IPS DF 6.9 (cell line): ENCODE results near the gene TELO2.
"Not testable (repeated sequence)": the region's sequence is repeated elsewhere in the genome, so short reads cannot be mapped to it uniquely, and the experiment has no call there.

ENCODE experiments used
- DNase-seq: peaks from one replicate; pipeline ENCODE4 v3.0.0-alpha.2; 2013; ENCODE audit warnings: low read depth, low spot score
- H3K27ac ChIP-seq: one replicate; pipeline ENCODE4 v1.5.1; 2013; ENCODE audit warnings: low read length, control low read depth
- H3K27me3 ChIP-seq: 2 replicates; pipeline ENCODE4 v1.6.1; 2013; ENCODE audit warnings: mild to moderate bottlenecking, low read length; ENCODE audit not compliant: control insufficient read depth, insufficient read depth
- H3K36me3 ChIP-seq: 2 replicates; pipeline ENCODE4 v1.6.1; 2013; ENCODE audit warnings: low read length; ENCODE audit not compliant: control insufficient read depth, insufficient read depth
- H3K4me1 ChIP-seq: 2 replicates; pipeline ENCODE4 v1.6.1; 2013; ENCODE audit warnings: low read length; ENCODE audit not compliant: control insufficient read depth, insufficient read depth
- H3K4me3 ChIP-seq: 2 replicates; pipeline ENCODE4 v1.5.1; 2013; ENCODE audit warnings: mild to moderate bottlenecking, low read length
- H3K9me3 ChIP-seq: 2 replicates; pipeline ENCODE4 v1.6.1; 2013; ENCODE audit warnings: low read length, inconsistent platforms; ENCODE audit not compliant: control insufficient read depth, insufficient read depth
- WGBS: extraction: QIAGEN DNeasy Blood & Tissue Kit; methylation state at CpG from one replicate; pipeline ENCODE4 v1.1.7; 2013; ENCODE audit warnings: mixed read lengths, missing lambda C conversion rate; ENCODE audit not compliant: insufficient read length, insufficient coverage; 5-methylcytosine and 5-hydroxymethylcytosine counted together

The TELO2 gene

GRCh38 chr16:1478937-1479336 lies 14.2 kb upstream of the TELO2 start:
- DNase-seq, H3K27me3 ChIP-seq, H3K4me3 ChIP-seq, H3K36me3 ChIP-seq, H3K4me1 ChIP-seq, H3K27ac ChIP-seq, H3K9me3 ChIP-seq: not testable (repeated sequence)
- WGBS, result no CpG with 5 or more reads among the region's 9 CpGs

- Histone ChIP-seq H3K27me3 (no peaks in the 10 kb centered on the region), H3K9me3 (no peaks in the 10 kb centered on the region), H3K36me3 (no peaks in the 10 kb centered on the region), H3K4me3 (no peak overlapping the region), H3K27ac (no peak overlapping the region), H3K4me1 (no peaks in the 10 kb centered on the region)
- WGBS, result no CpG with 5 or more reads among the region's 28 CpGs
- DNase-seq, result no peak
Observed at GRCh38 chr16:1481906-1482835, 11.0 kb upstream of the TELO2 start.

GRCh38 chr16:1485847-1486496 lies 7.2 kb upstream of the TELO2 start:
- Histone ChIP-seq H3K4me1 (no peaks in the 10 kb centered on the region), H3K27ac (no peak overlapping the region)
- no CpG with 5 or more reads among the region's 40 CpGs for WGBS

GRCh38 chr16:1486551-1487390 lies 6.4 kb upstream of the TELO2 start:
- DNase-seq, result no peak
- no peaks in the 10 kb centered on the region for H3K27me3 ChIP-seq
- no peaks in the 10 kb centered on the region for H3K9me3 ChIP-seq
- H3K4me3 ChIP-seq, result no peak overlapping the region
- H3K36me3 ChIP-seq, result no peaks in the 10 kb centered on the region
- WGBS, result no CpG with 5 or more reads among the region's 33 CpGs
- no peak overlapping the region for H3K27ac ChIP-seq
- no peaks in the 10 kb centered on the region for H3K4me1 ChIP-seq

More at GRCh38 chr16:1485847-1486496, 7.2 kb upstream of the TELO2 start:
- DNase-seq, result no peak
- no peaks in the 10 kb centered on the region for H3K36me3 ChIP-seq
- H3K9me3 ChIP-seq, result no peaks in the 10 kb centered on the region
- H3K4me3 ChIP-seq, result no peak overlapping the region
- H3K27me3 ChIP-seq, result no peaks in the 10 kb centered on the region

- H3K4me3 ChIP-seq, result no peak overlapping the region
- H3K27me3 ChIP-seq, result no peaks in the 10 kb centered on the region
- H3K9me3 ChIP-seq, result no peaks in the 10 kb centered on the region
- no peaks in the 10 kb centered on the region for H3K36me3 ChIP-seq
- no peak for DNase-seq
- no CpG with 5 or more reads among the region's 39 CpGs for whole genome bisulfite sequencing
- no peak overlapping the region for H3K27ac ChIP-seq
- H3K4me1 ChIP-seq, result no peaks in the 10 kb centered on the region
Observed at GRCh38 chr16:1487395-1488053, 5.6 kb upstream of the TELO2 start.

- WGBS, result no CpG with 5 or more reads among the region's 24 CpGs
- Histone ChIP-seq H3K4me3 (no peak overlapping the region), H3K9me3 (no peaks in the 10 kb centered on the region), H3K27me3 (no peaks in the 10 kb centered on the region), H3K4me1 (no peaks in the 10 kb centered on the region), H3K27ac (no peak overlapping the region), H3K36me3 (no peaks in the 10 kb centered on the region)
- no peak for DNase-seq
Observed at GRCh38 chr16:1488054-1488601, 5.0 kb upstream of the TELO2 start.

- WGBS, result no CpG with 5 or more reads among the region's 19 CpGs
- Histone ChIP-seq H3K27ac (no peak within 1 kb of the TSS), H3K4me1 (no peaks in the 10 kb centered on the region), H3K36me3 (no peaks in the 10 kb centered on the region; the same call in 1 of the 2 replicates), H3K9me3 (no peaks in the 10 kb centered on the region), H3K27me3 (no peaks in the 10 kb centered on the region), H3K4me3 (no peak within 1 kb of the TSS)
- no peak for DNase-seq
Observed at GRCh38 chr16:1488619-1489018, 4.5 kb upstream of the TELO2 start, which contains the start of gene PTX4. Gene PTX4 (minus strand): TSS chr16:1488944. CDS start chr16:1488909, 35 bp downstream.

GRCh38 chr16:1489077-1489476 lies 4.1 kb upstream of the TELO2 start:
- DNase-seq, result no peak
- H3K4me1 ChIP-seq, result no peaks in the 10 kb centered on the region
- no CpG with 5 or more reads among the region's 12 CpGs for WGBS
- H3K27ac ChIP-seq, result no peak overlapping the region
- H3K4me3 ChIP-seq, result no peak overlapping the region
- H3K36me3 ChIP-seq, result no peaks in the 10 kb centered on the region; the same call in 1 of the 2 replicates
- H3K27me3 ChIP-seq, result no peaks in the 10 kb centered on the region
- no peaks in the 10 kb centered on the region for H3K9me3 ChIP-seq

GRCh38 chr16:1491327-1491726 lies 1.8 kb upstream of the TELO2 start:
- WGBS, result no CpG with 5 or more reads among the region's 12 CpGs
- Histone ChIP-seq H3K4me1 (no peaks in the 10 kb centered on the region), H3K4me3 (no peak overlapping the region), H3K27me3 (no peaks in the 10 kb centered on the region), H3K9me3 (no peaks in the 10 kb centered on the region), H3K36me3 (peaks cover 17% of the 10 kb centered on the region), H3K27ac (no peak overlapping the region)
- no peak for DNase-seq
